ENCODE results near the gene GUCY2F. TPM values are rescaled to one million over a fixed set of nuclear protein-coding genes. Genes with fewer than 3 reads are reported as not detected.

GUCY2F gene
- under 0.01 TPM in 2 replicates for total RNA-seq
- polyA plus RNA-seq, result not detected in 2 replicates
- not detected in 2 replicates for polyA plus RNA-seq (2012)
- not detected in 2 replicates for polyA minus RNA-seq (ENCODE audit: low replicate concordance)

- Histone ChIP-seq H4K20me1 (ENCODE audit: control insufficient read depth, extremely low read depth, insufficient read depth, low read length) (no peaks in the 10 kb centered on the region), H3K27me3 (ENCODE audit: control insufficient read depth, insufficient read depth, low read length) (no peaks in the 10 kb centered on the region), H3K4me1 (ENCODE audit: control insufficient read depth, extremely low read depth, insufficient read depth, low read length) (no peaks in the 10 kb centered on the region), H3K9ac (ENCODE audit: insufficient read depth, low read length) (no peak within 1 kb of the TSS), H3K27ac (ENCODE audit: insufficient read depth, low read length) (no peak within 1 kb of the TSS), H3K79me2 (ENCODE audit: control insufficient read depth, insufficient read depth, low read length) (no peaks in the 10 kb centered on the region), H2AFZ (ENCODE audit: low read length) (no peak within 1 kb of the TSS), H3K36me3 (ENCODE audit: control insufficient read depth, insufficient read depth, low read length) (no peaks in the 10 kb centered on the region), H3K4me2 (ENCODE audit: extremely low read depth, insufficient read depth, low read length) (no peak within 1 kb of the TSS), H3K9me3 (ENCODE audit: control insufficient read depth, insufficient read depth, low read depth, low read length) (no peaks in the 10 kb centered on the region), H3K4me3 (replicated peaks in 1 of 4; ENCODE audit: control extremely low read depth in 1 of 4, insufficient read depth in 1 of 4, low read depth in 3 of 4, low read length in 4 of 4) (no peak within 1 kb of the TSS)
- no peak for DNase-seq (ENCODE audit: low read depth in 2 of 2)
- TF ChIP-seq EZH2 (IDR thresholded peaks at IDR 0.05; ENCODE audit: low read length, missing control alignments) (no peak), CTCF (conservative IDR thresholded peaks at IDR 0.05 in 1 of 2, IDR thresholded peaks at IDR 0.05 in 1 of 2; ENCODE audit: low read depth in 1 of 2, low read length in 2 of 2) (no peak)
These were observed at the start of gene GUCY2F for GRCh38 chrX:109481986-109482385. GUCY2F (minus strand) TSS chrX:109482086; CDS start chrX:109475936, 6,150 bp downstream.

- Histone ChIP-seq H3K4me1 (ENCODE audit: control insufficient read depth, extremely low read depth, insufficient read depth, low read length) (no peaks in the 10 kb centered on the region), H3K27ac (ENCODE audit: insufficient read depth, low read length) (no peak overlapping the region), H3K27me3 (ENCODE audit: control insufficient read depth, insufficient read depth, low read length) (no peaks in the 10 kb centered on the region), H3K36me3 (ENCODE audit: control insufficient read depth, insufficient read depth, low read length) (no peaks in the 10 kb centered on the region), H3K9me3 (ENCODE audit: control insufficient read depth, insufficient read depth, low read depth, low read length) (no peaks in the 10 kb centered on the region), H3K9ac (ENCODE audit: insufficient read depth, low read length) (no peak overlapping the region), H2AFZ (ENCODE audit: low read length) (no peak overlapping the region), H3K4me3 (replicated peaks in 1 of 4; ENCODE audit: control extremely low read depth in 1 of 4, insufficient read depth in 1 of 4, low read depth in 3 of 4, low read length in 4 of 4) (no peak overlapping the region), H3K4me2 (ENCODE audit: extremely low read depth, insufficient read depth, low read length) (no peak overlapping the region), H4K20me1 (ENCODE audit: control insufficient read depth, extremely low read depth, insufficient read depth, low read length) (no peaks in the 10 kb centered on the region), H3K79me2 (ENCODE audit: control insufficient read depth, insufficient read depth, low read length) (no peaks in the 10 kb centered on the region)
- DNase-seq (ENCODE audit: low read depth in 2 of 2), result no peak
- TF ChIP-seq CTCF (conservative IDR thresholded peaks at IDR 0.05 in 1 of 2, IDR thresholded peaks at IDR 0.05 in 1 of 2; ENCODE audit: low read depth in 1 of 2, low read length in 2 of 2) (no peak), EZH2 (IDR thresholded peaks at IDR 0.05; ENCODE audit: low read length, missing control alignments) (no peak)
These were observed 37.1 kb upstream of the GUCY2F start for GRCh38 chrX:109519001-109519400.

- Histone ChIP-seq H3K4me3 (replicated peaks in 1 of 4; ENCODE audit: control extremely low read depth in 1 of 4, insufficient read depth in 1 of 4, low read depth in 3 of 4, low read length in 4 of 4) (no peak overlapping the region), H3K36me3 (ENCODE audit: control insufficient read depth, insufficient read depth, low read length) (no peaks in the 10 kb centered on the region)
These were observed 29.2 kb upstream of the GUCY2F start for GRCh38 chrX:109511113-109511512.

More at GRCh38 chrX:109511113-109511512, 29.2 kb upstream of the GUCY2F start:
- DNase-seq (ENCODE audit: low read depth in 2 of 2), result no peak
- Histone ChIP-seq H4K20me1 (ENCODE audit: control insufficient read depth, extremely low read depth, insufficient read depth, low read length) (no peaks in the 10 kb centered on the region), H3K79me2 (ENCODE audit: control insufficient read depth, insufficient read depth, low read length) (no peaks in the 10 kb centered on the region), H3K4me1 (ENCODE audit: control insufficient read depth, extremely low read depth, insufficient read depth, low read length) (no peaks in the 10 kb centered on the region), H3K9me3 (ENCODE audit: control insufficient read depth, insufficient read depth, low read depth, low read length) (no peaks in the 10 kb centered on the region), H3K9ac (ENCODE audit: insufficient read depth, low read length) (no peak overlapping the region), H3K4me2 (ENCODE audit: extremely low read depth, insufficient read depth, low read length) (no peak overlapping the region), H3K27me3 (ENCODE audit: control insufficient read depth, insufficient read depth, low read length) (no peaks in the 10 kb centered on the region), H3K27ac (ENCODE audit: insufficient read depth, low read length) (no peak overlapping the region), H2AFZ (ENCODE audit: low read length) (no peak overlapping the region)
- no peak for TF ChIP-seq CTCF (conservative IDR thresholded peaks at IDR 0.05 in 1 of 2, IDR thresholded peaks at IDR 0.05 in 1 of 2; ENCODE audit: low read depth in 1 of 2, low read length in 2 of 2)
- no peak for TF ChIP-seq EZH2 (IDR thresholded peaks at IDR 0.05; ENCODE audit: low read length, missing control alignments)
